PC-3 (cell line): Measurements from ENCODE around the gene CLSTN3.

Experiments
- EZH2 ChIP-seq: fragments of 300-600 bp; sonication (generic); IDR thresholded peaks from one replicate; pipeline ENCODE4 v1.6.1; 2017; ENCODE audit warnings: antibody characterized with exemption, mild to moderate bottlenecking, low read length; ENCODE audit not compliant: unreplicated experiment
- EZH2phosphoT487 ChIP-seq: fragments of 300-600 bp; sonication (generic); IDR thresholded peaks from 2 replicates; pipeline ENCODE4 v1.6.1; 2018; ENCODE audit warnings: mild to moderate bottlenecking, antibody characterized with exemption, low read length, borderline replicate concordance
- TF ChIP-seq, protein P1 (sequence below): fragments of 300-600 bp; sonication (generic); conservative IDR thresholded peaks from 2 replicates; pipeline ENCODE4 v1.5.1; 2017; ENCODE audit warnings: antibody characterized with exemption, low read depth, mild to moderate bottlenecking, low read length

- TF ChIP-seq, protein P1, sequence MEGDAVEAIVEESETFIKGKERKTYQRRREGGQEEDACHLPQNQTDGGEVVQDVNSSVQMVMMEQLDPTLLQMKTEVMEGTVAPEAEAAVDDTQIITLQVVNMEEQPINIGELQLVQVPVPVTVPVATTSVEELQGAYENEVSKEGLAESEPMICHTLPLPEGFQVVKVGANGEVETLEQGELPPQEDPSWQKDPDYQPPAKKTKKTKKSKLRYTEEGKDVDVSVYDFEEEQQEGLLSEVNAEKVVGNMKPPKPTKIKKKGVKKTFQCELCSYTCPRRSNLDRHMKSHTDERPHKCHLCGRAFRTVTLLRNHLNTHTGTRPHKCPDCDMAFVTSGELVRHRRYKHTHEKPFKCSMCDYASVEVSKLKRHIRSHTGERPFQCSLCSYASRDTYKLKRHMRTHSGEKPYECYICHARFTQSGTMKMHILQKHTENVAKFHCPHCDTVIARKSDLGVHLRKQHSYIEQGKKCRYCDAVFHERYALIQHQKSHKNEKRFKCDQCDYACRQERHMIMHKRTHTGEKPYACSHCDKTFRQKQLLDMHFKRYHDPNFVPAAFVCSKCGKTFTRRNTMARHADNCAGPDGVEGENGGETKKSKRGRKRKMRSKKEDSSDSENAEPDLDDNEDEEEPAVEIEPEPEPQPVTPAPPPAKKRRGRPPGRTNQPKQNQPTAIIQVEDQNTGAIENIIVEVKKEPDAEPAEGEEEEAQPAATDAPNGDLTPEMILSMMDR, result no peak
- no peak for TF ChIP-seq EZH2phosphoT487
- no peak for TF ChIP-seq EZH2
Observed at GRCh38 chr12:7151532-7151931, 21.4 kb downstream of the CLSTN3 start.
